Esophagus (tissue), 2 donors: Measurements from ENCODE around the gene APBA2. TPM values are rescaled to one million over a fixed set of nuclear protein-coding genes. Genes with fewer than 3 reads are reported as not detected.

Experiments used
- H3K27ac ChIP-seq, 2 donors: one replicate each; pipeline ENCODE4 v1.5.1; 2013; ENCODE audit warnings: low read depth in 2 of 2, mild to moderate bottlenecking in 2 of 2, inconsistent platforms in 1 of 2, low read length in 1 of 2, moderate library complexity in 1 of 2
- H3K27me3 ChIP-seq, 2 donors: one replicate each; pipeline ENCODE4 v1.6.1; 2013; ENCODE audit warnings: low read length in 2 of 2, control low read depth in 1 of 2, mild to moderate bottlenecking in 1 of 2; ENCODE audit not compliant: insufficient read depth in 2 of 2, control insufficient read depth in 1 of 2
- H3K36me3 ChIP-seq, 2 donors: one replicate each; pipeline ENCODE4 v1.6.1; 2013; ENCODE audit warnings: low read length in 1 of 2; ENCODE audit not compliant: control insufficient read depth in 2 of 2, insufficient read depth in 2 of 2
- H3K4me1 ChIP-seq, 2 donors: one replicate each; pipeline ENCODE4 v1.6.1; 2013; ENCODE audit warnings: low read length in 1 of 2; ENCODE audit not compliant: control insufficient read depth in 2 of 2, insufficient read depth in 2 of 2
- H3K4me3 ChIP-seq, 2 donors: one replicate each; pipeline ENCODE4 v1.5.1; 2013; ENCODE audit warnings: low read length in 2 of 2, mild to moderate bottlenecking in 2 of 2, low read depth in 1 of 2, moderate library complexity in 1 of 2
- H3K9me3 ChIP-seq, 2 donors: one replicate each; pipeline ENCODE4 v1.6.1; 2013; ENCODE audit warnings: mild to moderate bottlenecking in 2 of 2, low read depth in 1 of 2, low read length in 1 of 2, moderate library complexity in 1 of 2; ENCODE audit not compliant: control insufficient read depth in 2 of 2, insufficient read depth in 1 of 2
- WGBS, 2 donors: extraction: QIAGEN DNeasy Blood & Tissue Kit; methylation state at CpG; one replicate each; pipeline ENCODE4 v1.1.7; 2013; 5-methylcytosine and 5-hydroxymethylcytosine counted together
- polyA plus RNA-seq, 2 donors: library from polyadenylated mRNA; stranded (reverse); fragments of 200-250 nt; gene quantifications; one replicate each; pipeline ENCODE4 v1.2.3, GENCODE V29; 2013
- donor health status: healthy with polysubstance abuse.
- donor health status: Bipolar disorder and iron deficiency.

APBA2 gene
- polyA plus RNA-seq, 2 donors, result 0.77 to 1.7 TPM

DNA sequence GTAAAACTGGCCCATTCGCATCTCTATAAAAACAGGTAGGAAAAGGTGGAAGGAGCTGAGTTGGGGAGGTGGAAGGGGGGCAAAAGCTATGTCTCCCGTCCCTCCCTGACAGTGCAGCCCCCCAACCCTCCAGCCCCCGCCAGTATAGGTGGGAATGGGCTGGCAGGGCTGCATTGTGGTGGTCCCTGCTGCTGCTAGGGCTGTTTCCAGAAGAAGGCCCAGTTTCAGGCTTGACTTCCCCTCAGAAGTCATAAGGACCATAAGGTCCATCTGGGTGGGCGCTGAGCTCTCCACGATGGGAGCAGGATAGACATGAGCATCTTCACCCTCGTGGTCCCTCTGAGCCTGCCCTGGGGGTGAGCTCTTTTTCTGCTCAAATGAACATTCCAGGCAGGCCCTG, 44.2 kb downstream of the APBA2 start:
- WGBS, 2 donors, result 78 to 80% methylated on average over 6 of the region's 6 CpGs
- Histone ChIP-seq H3K4me1 (peaks cover 0 to 3% of the 10 kb centered on the region in 2 donors), H3K36me3 (no peaks in the 10 kb centered on the region), H3K27me3 (no peaks in the 10 kb centered on the region), H3K27ac (no peak overlapping the region), H3K4me3 (no peak overlapping the region), H3K9me3 (no peaks in the 10 kb centered on the region)

DNA sequence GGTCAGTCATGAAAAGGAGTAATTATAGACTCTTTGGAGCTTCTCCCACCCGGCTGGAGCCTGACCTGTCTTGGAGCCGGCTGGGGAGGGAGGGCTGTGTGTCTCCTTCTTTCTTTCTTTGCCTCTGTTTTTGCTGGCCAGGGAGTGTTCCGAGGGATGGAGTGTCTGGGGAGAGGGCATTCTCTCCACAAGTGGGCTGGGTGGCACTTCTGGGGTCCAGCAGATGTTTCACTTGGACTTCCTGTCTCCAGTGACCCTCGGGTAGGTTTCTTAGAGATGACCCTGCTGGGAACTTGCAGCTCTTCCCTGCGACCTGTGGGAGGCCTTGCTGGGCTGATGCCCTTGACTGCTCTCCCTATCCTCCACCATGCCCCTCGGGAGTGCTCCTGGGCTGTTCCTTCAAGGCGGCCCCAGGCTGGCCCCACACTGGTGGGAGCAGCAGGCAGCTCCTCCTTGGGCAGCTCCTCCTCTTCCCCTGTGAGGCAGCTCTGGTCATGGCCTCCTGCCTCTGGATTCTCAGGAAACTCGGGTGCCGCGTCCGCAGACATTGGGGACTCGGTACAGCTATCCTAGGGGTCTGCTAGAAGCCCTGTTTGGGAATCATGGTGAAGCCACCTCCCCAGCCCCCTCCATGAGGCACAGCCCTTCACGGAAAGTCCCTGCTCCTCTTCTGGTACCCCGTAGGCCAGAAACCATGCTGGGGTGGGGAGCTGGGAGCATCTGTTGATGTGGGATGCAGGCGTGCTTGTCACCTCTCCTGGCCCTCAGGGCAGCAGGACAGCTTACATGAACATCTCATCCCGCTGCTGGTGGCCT, 44.9 kb downstream of the APBA2 start:
- Histone ChIP-seq H3K4me3 (no peak overlapping the region), H3K4me1 (peaks cover 0 to 3% of the 10 kb centered on the region in 2 donors), H3K27me3 (no peaks in the 10 kb centered on the region), H3K27ac (no peak overlapping the region), H3K9me3 (no peaks in the 10 kb centered on the region), H3K36me3 (no peaks in the 10 kb centered on the region)
- WGBS, 2 donors, result 85 to 87% methylated on average over 16 of the region's 16 CpGs

DNA sequence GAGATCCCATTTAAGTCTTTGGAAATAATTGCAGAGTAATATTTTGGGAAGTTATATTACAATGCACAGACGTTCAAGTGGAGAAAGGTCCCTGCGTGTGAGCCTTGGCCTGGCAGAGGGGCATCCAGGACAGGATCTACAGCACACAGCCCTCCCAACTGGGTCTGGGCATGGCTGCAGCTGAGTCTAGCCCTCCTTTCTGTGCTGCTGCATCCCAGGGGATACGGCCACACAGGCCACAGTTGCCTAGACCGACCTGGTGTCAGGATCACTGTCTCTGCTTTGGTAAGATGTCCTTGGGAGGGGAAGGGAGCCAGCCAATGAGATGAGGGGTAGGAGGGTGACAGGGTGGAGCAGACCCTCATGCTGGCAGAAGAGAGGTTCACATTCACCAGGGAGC, 46.1 kb downstream of the APBA2 start:
- H3K4me1 ChIP-seq, result peaks cover 0 to 3% of the 10 kb centered on the region in 2 donors
- no peak overlapping the region for H3K4me3 ChIP-seq
- H3K36me3 ChIP-seq, result no peaks in the 10 kb centered on the region
- WGBS, 2 donors, result 91 to 92% methylated on average over 4 of the region's 4 CpGs
- no peaks in the 10 kb centered on the region for H3K27me3 ChIP-seq
- H3K27ac ChIP-seq, result no peak overlapping the region
- no peaks in the 10 kb centered on the region for H3K9me3 ChIP-seq

- WGBS, 2 donors, result 77 to 79% methylated on average over 4 of the region's 4 CpGs
- no peaks in the 10 kb centered on the region for H3K27me3 ChIP-seq
- H3K4me3 ChIP-seq, result no peak overlapping the region
- H3K36me3 ChIP-seq, result no peaks in the 10 kb centered on the region
- no peaks in the 10 kb centered on the region for H3K9me3 ChIP-seq
- peaks cover 0 to 3% of the 10 kb centered on the region in 2 donors for H3K4me1 ChIP-seq
- H3K27ac ChIP-seq, result no peak overlapping the region
These were observed 46.6 kb downstream of the APBA2 start for GRCh38 chr15:28932361-28932760.

DNA sequence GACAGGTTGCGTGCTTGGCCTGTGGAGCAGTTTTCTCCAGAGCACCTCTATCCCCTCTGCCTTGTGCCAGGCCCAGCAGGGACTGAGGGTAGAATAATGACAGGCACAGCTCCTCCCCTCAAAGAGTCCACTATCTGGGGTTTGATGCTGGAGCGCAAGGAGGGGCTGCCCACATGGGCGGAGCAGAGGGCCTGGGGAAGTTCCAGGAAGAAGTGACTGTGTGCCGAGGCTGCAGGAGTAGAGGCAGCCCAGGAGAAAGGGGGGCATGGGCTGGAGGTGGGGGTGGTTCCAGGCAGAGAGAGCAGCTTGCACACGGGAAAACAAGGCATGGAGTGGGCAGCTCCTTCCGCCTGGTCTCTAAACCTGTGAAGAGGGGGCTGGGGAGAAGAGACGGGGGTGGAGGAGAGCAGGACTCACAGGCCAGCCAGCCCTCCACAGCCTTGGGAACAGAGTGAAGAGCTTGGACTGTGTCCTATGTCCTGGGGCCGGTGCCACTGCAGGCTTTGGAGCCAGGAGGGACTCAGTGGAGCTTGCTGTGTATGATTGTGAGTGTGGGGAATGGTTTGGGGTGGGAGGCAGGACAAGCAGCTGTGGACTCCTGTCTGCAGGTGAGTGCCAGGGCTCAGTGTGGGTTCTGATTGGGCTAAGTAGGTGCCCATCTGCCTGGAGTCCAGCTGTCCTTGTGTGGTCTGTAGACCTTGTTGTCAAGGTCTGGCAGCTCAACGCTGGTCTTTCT, 48.1 kb downstream of the APBA2 start:
- no peaks in the 10 kb centered on the region for H3K9me3 ChIP-seq
- H3K27me3 ChIP-seq, result no peaks in the 10 kb centered on the region
- H3K4me3 ChIP-seq, result no peak overlapping the region
- H3K4me1 ChIP-seq, result peaks cover 0 to 3% of the 10 kb centered on the region in 2 donors
- WGBS, 2 donors, result 64 to 67% methylated on average over 9 of the region's 9 CpGs
- H3K27ac ChIP-seq, result no peak overlapping the region
- H3K36me3 ChIP-seq, result no peaks in the 10 kb centered on the region

DNA sequence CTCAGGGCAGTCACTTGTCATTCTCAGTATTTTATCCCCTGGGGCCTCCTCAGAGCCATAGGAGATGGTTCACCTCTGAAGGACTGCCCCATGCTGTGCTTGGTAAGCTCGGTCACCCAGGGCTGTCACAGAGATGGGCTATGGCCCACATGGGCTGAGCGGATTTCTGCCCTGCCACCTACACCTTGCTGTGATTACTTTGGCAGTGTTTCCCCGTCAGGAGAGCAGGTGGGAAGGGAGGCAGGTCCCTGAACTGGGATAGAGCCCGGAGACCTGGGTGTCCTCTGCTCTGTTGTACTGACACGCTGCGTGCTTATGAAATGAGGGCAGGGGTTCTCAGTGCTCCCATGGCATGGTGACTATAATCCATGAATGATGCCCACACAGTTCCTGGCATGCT, 48.9 kb downstream of the APBA2 start:
- H3K27ac ChIP-seq, result no peak overlapping the region
- no peaks in the 10 kb centered on the region for H3K9me3 ChIP-seq
- H3K4me3 ChIP-seq, result no peak overlapping the region
- no peaks in the 10 kb centered on the region for H3K27me3 ChIP-seq
- no peaks in the 10 kb centered on the region for H3K36me3 ChIP-seq
- 88 to 89% methylated on average over 6 of the region's 6 CpGs for WGBS, 2 donors
- peaks cover 0 to 3% of the 10 kb centered on the region in 2 donors for H3K4me1 ChIP-seq

DNA sequence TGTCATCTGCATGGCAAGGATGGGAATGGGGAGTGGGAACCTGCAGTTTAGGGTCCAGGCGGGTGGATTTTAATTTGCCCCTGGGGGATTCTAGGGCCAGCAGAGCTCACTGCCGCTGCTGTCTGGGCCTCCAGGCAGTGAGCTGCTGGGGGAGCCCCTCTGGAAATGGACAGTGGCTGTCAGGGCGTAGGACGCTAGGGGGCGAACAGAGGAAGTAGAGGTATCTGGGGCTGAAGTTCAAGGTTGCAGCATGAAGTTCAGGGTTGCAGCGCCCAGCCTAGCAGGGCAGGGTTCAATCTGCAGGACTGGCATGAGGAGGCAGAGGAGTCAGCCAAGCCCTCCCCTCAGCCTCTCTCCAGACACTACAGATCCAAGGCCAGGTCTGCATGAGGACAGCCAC, 49.5 kb downstream of the APBA2 start:
- no peaks in the 10 kb centered on the region for H3K36me3 ChIP-seq
- no peak overlapping the region for H3K27ac ChIP-seq
- no peak overlapping the region for H3K4me3 ChIP-seq
- 62 to 70% methylated on average over 6 of the region's 6 CpGs for WGBS, 2 donors
- H3K4me1 ChIP-seq, result peaks cover 0 to 3% of the 10 kb centered on the region in 2 donors
- no peaks in the 10 kb centered on the region for H3K27me3 ChIP-seq
- no peaks in the 10 kb centered on the region for H3K9me3 ChIP-seq

DNA sequence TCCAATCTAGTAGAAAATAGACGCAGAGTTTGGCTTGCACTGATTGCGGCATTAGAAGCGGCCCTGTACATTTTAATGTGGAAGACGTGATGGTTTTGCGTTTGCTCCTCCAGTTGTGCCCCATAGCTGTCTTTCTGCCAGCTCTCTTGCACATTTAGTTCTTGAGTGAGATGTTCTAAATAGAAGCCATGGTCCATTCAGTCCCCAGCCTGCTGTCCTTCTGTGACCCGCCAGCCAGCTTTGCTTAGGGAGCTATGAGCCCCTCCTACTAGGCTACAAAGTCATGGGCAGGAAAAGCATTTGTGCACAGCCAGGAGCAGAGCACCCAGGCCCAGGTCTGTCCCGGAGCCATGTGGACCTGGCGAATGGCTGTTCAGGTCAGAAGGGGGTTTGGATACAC, 50.3 kb downstream of the APBA2 start:
- WGBS, 2 donors, result 86 to 93% methylated on average over 8 of the region's 8 CpGs
- Histone ChIP-seq H3K27ac (no peak overlapping the region), H3K4me1 (no peaks in the 10 kb centered on the region), H3K9me3 (no peaks in the 10 kb centered on the region), H3K4me3 (no peak overlapping the region), H3K27me3 (no peaks in the 10 kb centered on the region), H3K36me3 (no peaks in the 10 kb centered on the region)

DNA sequence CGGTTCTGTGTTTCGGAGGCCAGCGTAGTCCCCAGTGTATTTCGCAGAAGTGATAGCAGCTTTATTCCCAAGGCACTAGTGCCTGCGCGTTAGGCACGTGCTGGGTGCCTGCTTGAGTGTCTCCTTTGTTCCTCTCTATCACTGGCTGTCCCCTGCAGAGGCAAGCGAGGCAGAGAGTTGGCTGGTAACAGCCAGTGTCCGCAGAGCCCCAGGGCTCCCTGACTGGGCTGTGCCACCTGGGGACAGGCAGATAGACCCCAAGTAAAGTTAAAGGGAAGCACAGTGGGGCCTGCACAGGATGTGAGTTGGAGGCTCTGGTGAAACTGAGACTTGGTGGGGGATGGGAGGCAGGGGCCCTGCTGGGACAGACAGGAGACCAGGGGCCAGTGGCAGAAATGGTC, 50.7 kb downstream of the APBA2 start:
- Histone ChIP-seq H3K36me3 (no peaks in the 10 kb centered on the region), H3K9me3 (no peaks in the 10 kb centered on the region), H3K4me3 (no peak overlapping the region), H3K27ac (no peak overlapping the region), H3K4me1 (no peaks in the 10 kb centered on the region), H3K27me3 (no peaks in the 10 kb centered on the region)
- WGBS, 2 donors, result 90 to 92% methylated on average over 9 of the region's 9 CpGs
